HG03565 (cell line): ENCODE results near the gene AGGF1.
"Not testable (repeated sequence)": the region's sequence is repeated elsewhere in the genome, so short reads cannot be mapped to it uniquely, and the experiment has no call there.

ENCODE experiments used
- ATAC-seq: cut with Tn5 transposase; IDR thresholded peaks from one replicate; pipeline ENCODE4 v1.9.1; 2021; ENCODE audit warnings: mild to moderate bottlenecking, moderate library complexity; ENCODE audit not compliant: unreplicated experiment

Gene AGGF1

GRCh38 chr5:77030097-77031071 is at the start of gene AGGF1:
Gene AGGF1, plus strand, starts transcription at chr5:77030404. Its CDS starts 363 bp downstream, at chr5:77030767.
- peak; percentile 98 for ATAC-seq

DNA sequence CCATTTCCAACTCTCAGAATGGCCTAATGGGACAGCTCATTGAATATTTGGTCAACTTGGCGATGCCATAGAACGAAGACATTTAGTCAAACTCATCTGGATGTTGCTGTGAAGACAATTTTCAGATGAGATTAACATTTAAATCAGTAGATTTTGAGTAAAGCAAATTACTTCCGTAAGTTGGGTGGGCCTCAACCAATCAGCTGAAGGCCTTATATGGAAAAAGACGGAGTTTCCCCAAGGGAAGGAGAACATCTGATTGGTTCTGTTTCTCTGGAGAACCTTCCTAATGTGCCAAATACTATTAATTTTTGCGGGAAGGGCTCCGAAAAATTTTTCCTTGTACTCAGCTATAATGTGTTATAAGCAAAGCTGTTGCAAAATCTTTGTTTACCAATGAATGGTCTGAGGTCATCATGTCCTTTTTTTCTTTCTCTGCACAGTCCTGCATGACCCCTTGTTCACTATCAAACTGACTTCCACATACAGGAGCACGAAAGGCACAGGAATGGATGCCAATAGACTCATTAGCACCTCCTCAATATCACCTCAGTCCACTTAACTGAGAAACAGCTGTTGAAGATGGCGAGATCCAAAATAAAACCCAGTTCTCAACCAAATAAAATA is 49.6 kb upstream of the AGGF1 start:
- no peak for ATAC-seq

DNA sequence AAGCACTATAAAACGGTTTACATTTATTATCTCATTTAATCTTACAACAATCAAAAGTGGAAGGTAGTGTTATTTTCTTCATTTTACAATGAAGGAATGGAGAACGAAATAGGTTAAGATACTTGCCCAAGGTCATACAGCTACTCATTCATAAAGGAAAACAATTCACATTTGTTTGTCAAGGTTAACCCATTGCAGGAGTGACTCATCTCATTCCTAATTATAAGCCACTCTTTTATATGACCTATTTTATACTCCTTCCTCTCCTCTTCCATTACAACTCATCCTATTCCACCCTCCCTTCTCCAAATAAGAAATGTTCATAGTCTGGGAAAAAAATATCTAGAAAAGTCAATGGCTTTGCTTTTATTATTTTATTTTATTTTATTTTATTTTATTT is 47.8 kb upstream of the AGGF1 start:
- no peak for ATAC-seq

DNA sequence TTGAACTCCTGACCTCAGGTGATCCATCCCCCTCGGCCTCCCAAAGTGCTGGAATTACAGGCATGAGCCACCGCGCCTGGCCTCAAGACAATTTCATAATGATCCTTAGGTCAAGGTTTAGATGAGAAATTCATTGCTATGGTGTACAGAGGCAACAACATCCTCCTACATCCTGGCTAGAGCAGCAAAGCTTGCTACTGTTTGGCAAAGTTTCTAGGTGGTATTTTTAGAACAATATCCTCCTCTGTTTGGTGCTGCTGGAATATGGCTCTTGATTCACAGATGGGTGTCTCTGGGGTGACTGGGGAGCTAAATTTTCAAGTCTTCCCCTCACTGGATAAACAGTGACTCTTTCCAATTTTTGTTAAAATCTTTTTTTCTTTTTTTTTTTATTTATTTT is 46.7 kb upstream of the AGGF1 start:
- ATAC-seq, result no peak

GRCh38 chr5:76986825-76987526 is 43.2 kb upstream of the AGGF1 start:
- no peak for ATAC-seq

DNA sequence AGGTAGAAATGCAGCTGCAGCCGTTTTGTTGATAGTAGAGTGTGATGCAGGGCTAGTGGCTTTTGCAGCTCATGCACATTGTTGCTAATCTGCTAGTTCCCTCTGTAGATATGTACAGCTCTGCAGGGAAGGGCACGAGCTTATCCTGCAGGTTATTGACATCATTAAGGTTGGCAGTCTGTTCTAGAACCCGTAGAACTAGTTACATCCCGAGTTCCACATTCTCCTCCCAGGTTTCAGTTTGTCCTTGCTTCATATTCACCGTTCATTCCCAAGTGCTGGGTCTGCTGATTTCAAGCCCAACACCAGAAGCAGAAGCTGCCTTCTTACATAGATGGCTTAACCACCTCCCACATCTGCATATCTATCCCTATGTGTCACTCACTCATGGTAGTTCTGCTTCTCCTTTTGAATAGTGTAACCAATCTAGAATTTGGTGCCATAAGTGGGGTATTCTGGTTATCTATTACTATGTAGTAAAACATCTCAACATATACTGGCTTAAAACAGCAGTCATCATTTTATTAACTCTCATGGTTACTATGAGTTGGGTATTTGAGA is 39.2 kb upstream of the AGGF1 start:
- ATAC-seq, result no peak

DNA sequence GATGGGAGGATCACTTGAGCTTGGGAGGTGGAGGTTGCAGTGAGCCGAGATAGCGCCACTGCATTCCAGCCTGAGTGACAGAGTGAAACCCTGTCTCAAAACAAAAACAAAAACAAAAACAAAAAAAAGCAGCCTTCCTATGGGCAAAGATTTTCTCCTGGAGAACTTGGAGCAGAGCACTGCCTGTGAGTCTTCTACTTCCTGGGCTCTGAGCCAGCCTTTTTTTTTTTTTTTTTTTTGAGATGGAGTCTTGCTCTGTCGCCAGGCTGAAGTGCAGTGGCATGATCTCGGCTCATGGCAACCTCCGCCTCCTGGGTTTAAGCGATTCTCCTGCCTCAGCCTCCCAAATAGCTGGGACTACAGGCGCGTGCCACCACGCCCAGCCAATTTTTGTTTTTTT is 36.8 kb upstream of the AGGF1 start:
- ATAC-seq, result not testable (repeated sequence)

GRCh38 chr5:76994337-76994736 is 35.9 kb upstream of the AGGF1 start:
- ATAC-seq, result no peak

GRCh38 chr5:76998251-76998650 is 32.0 kb upstream of the AGGF1 start:
- ATAC-seq, result not testable (repeated sequence)

DNA sequence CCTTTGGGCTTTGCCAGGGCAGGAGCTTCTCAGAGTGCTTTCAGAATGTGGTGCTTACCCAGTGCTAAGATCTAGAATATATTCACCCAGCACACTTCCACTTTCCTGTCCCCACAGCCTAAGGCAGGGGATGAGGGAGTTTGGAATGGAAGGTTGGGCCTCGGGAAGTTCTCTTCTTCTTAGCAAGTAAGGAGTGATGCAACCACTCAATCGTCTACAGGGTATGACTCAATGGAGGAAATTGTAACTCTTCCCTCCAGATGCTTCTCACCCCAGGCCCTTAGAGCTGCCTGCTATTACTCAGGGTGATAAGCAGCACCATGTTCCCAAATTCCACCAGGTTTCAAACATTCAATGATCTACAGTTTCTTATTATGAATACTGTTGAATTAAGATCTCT is 30.8 kb upstream of the AGGF1 start:
- ATAC-seq, result no peak

DNA sequence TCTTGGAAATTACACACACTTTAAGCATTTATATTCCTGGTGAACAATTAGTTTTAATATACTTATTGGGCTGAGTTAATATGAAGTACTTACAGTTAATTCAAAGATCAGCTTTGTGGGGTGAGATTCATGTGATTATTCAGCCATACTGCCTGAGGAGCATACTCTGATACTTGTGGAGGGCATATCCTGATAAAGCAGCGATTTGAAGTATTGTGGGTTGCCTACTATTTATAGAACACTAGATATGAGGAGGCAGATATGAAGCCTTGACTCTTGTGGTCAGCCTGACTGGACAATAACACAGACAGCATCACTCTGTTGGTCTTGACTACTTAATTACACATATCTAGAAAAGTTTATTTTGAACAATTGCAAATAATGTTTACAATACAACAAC is 27.0 kb upstream of the AGGF1 start:
- ATAC-seq, result no peak

- no peak for ATAC-seq
Measured at GRCh38 chr5:77006124-77006523, 24.1 kb upstream of the AGGF1 start.

DNA sequence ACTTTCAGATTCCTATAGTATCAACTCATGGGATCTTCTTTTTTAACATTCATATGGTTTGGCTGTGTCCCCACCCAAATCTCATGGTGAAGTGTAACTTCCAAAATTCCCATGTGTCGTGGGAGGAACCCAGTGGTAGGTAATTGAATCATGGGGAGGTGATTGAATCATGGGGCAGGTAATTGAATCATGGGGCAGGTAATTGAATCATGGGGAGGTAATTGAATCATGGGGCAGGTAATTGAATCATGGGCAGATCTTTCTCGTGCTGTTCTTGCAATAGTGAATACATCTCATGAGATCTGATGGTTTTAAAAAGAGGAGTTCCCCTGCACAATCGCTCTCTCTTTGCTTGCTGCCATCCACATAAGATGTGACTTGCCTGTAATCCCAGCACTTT is 21.8 kb upstream of the AGGF1 start:
- no peak for ATAC-seq

- no peak for ATAC-seq
Measured at GRCh38 chr5:77010243-77010642, 20.0 kb upstream of the AGGF1 start.

DNA sequence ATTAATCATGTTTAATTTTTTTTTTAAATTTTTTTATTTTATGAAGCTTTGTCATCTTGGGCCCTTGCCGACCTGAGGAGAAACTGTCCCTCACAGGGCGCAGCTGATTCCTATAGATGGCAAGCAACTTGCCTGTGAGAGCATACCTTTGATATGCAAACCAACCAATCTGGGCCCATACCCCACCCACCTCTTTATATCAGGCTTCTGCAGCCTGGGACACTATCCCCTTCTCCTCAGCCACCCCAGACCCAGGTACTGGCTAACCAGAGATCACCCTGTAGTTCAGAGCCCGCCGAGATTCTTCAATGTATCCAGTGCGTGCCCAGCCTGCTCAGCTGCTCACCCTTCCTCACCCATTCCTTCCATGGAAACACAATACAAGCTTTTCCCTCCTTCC is 18.7 kb upstream of the AGGF1 start:
- ATAC-seq, result no peak

- no peak for ATAC-seq
Measured at GRCh38 chr5:77012601-77013000, 17.6 kb upstream of the AGGF1 start.

DNA sequence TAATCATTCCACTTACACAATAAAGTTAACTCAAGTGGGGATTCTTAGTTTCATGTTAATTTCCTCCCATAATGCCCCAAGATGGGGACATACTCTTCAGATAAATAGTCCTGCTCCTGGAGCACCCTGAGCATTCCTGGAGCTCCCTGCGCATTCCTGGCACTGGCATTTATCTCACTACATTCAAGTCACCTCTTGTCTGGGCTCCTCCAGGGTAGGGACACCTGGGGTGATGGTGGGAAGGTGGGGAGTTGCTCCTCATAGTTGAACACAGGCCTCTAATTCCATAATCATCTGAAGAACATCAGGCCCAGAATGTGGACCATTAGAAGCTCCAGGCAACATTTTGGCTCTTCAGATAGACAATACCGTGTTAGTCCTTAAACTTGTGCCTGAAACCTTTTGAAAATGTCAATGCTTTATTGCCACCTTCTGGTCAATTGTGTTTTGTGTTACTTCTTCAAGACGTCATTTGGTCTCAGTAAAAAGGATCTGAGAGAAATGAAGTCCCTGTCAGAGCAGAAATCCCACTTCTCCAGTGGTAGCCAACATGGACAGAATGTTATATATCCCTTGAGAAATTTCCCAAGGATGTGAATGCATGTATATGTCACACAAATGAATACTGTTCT is 14.2 kb upstream of the AGGF1 start:
- ATAC-seq, result no peak

DNA sequence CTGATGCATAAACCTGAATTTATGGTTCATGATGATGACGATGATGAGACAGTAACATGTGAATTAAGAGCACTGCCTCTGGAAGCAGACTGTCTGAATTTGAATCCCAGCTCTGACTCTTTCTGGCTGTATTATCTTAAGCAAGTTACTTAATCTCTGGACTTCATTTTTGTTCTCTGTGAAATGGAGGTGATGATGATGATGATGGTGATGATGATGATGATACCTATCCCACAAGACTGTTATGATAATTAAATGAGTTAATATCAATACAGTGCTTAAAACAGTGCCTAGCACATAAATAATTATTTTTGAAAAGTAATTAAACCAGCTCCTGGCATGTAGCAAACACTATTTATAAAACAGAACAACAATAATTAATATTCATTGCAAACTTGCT is 13.2 kb upstream of the AGGF1 start:
- ATAC-seq, result no peak

DNA sequence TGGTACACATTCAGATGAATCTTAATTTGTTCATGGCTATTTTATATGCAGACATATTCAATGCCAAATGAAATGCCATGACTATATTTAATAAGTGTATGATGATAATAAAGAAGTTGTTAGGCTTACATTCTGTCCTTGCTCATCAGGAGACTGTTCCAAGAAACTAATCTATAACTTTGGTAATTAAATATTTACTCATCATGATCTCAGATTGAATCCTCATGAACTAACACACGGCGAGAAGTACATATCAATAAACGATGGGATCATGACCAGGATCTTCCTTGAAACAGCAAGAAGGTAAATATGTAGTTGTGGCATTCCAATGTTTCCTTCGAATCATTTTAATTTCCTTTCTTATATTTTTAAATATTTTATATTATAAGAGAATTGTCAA is 12.5 kb upstream of the AGGF1 start:
- ATAC-seq, result no peak

DNA sequence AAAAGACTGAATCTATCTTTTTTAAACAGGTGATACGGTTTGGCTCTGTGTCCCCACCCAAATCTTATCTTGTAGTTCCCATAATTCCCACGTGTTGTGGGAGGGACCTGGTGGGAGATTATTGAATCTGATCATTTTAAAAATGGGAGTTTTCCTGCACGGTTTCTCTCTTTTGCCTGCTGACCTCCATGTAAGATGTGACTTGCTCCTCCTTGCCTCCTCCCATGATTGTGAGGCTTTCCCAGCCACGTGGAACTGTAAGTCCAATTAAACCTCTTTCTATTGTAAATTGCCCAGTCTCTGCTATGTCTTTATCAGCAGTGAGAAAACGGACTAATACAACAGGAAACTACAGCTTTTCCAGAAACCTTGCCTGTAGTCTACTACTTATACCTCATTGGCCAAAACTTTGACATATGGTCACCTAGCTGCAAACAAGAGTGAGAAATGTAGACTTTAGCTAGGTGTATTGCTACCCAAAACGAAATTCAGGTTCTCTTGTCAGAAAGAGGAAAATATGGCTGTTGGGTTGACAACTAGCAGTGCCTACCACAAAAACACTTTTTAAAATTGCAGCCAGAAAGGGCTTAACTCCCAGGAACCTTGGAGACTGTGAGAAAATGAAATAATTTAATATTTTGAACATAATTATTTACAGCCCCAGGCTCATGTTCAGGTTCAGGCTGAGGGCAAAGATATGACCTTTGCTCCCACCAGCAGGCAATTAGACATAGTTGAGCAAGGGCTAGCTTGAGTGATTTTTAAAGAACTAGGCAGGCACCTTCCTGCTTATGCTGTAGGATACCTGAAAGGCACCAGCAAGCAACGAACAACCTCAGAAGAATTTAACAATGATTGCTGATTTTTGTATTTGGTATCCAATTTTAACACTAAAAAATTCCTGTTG is 7.4 kb upstream of the AGGF1 start:
- ATAC-seq, result no peak
